Fibroblast of the aortic adventitia (primary cell): ENCODE measurements around the gene SLC6A18. TPM values are rescaled to one million over a fixed set of nuclear protein-coding genes. Genes with fewer than 3 reads are reported as not detected.

Source experiments
- DNase-seq: peaks from one replicate; pipeline ENCODE4 v3.0.0-alpha.2; 2010; ENCODE audit warnings: low read depth
- H3K4me3 ChIP-seq: 2 replicates; pipeline ENCODE4 v1.5.1; 2011; ENCODE audit warnings: low read depth, mild to moderate bottlenecking, control low read depth, low read length, moderate library complexity
- CTCF ChIP-seq: IDR thresholded peaks from 2 replicates; pipeline ENCODE4 v1.5.1; 2011; ENCODE audit warnings: mild to moderate bottlenecking, low read length, control low read depth, inconsistent platforms; ENCODE audit not compliant: insufficient read depth
- total RNA-seq: library from RNA; depleted of rRNA; stranded (reverse); fragments of >200 nt; gene quantifications from 2 replicates; pipeline ENCODE4 v1.2.3, GENCODE V29; 2012; ENCODE audit warnings: low replicate concordance

SLC6A18 gene
- total RNA-seq, 1 donor: not detected

GRCh38 chr5:1187234-1187949 lies 37.8 kb upstream of the SLC6A18 start:
- H3K4me3 ChIP-seq: no peak overlapping the region
- no peak for DNase-seq

DNA sequence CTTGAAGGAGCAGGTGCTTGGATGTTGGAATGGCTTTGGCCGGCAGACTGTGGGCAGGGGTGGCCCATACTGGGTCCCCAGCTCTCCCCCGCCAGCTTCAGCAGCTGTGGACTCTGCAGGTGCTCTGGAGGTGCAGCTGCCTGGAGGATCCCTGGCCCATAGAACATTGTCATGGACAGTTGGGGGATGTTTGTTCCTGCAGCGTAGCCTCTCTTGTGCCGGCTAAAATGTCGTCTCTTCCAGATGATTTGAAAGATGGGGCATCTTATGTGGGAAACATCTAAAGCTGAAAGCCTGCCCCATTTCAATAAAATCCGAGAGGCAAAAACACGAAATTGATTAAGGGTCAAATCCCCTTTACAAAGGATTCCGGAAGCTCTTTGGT lies 37.2 kb upstream of the SLC6A18 start:
- no peak for TF ChIP-seq CTCF
- no peak overlapping the region for H3K4me3 ChIP-seq
- DNase-seq: no peak

More at GRCh38 chr5:1187234-1187949, 37.8 kb upstream of the SLC6A18 start:
- no peak for TF ChIP-seq CTCF

DNA sequence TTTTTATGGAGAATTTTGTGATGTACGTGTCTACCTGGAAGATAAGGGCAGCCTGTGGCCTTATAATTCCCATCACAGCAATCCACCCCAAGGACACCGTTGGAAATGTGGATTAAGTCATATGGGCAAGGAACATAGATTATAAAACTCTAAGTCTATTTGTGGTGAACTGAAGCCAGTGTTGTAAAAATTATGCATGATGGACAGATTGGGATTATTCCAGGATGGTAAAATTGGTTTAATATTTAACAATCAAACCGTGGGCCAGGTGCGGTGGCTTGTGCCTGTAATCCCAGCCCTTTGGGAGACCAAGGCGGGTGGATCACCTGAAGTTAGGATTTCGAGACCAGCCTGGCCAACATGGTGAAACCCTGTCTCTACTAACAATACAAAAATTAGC lies 36.7 kb upstream of the SLC6A18 start:
- H3K4me3 ChIP-seq: no peak overlapping the region
- TF ChIP-seq CTCF: no peak
- no peak for DNase-seq

- no peak for DNase-seq
- H3K4me3 ChIP-seq: no peak overlapping the region
- no peak for TF ChIP-seq CTCF
Measured at GRCh38 chr5:1189269-1189668, 35.9 kb upstream of the SLC6A18 start.

DNA sequence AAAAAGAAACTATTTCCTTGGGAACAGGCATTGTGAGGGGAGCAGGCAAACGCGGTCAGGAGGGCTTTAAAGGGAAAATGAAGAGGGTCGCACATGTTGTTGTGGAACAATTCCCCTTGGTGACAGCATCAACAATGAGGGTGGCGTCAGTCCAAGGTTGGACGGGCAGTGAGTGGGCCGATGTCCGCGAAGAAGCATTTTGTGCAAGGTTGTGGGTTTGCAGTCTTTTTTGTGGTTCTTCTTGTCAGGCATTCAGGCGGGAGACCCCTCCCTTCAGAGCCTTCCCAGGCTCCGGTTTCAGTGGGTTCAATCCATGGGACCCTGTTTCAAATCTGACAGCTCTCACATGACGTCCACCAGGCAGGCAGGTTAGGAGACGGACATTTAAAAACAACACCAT lies 34.9 kb upstream of the SLC6A18 start:
- DNase-seq: no peak
- no peak for TF ChIP-seq CTCF
- H3K4me3 ChIP-seq: no peak overlapping the region

GRCh38 chr5:1190837-1191239 lies 34.3 kb upstream of the SLC6A18 start:
- DNase-seq: no peak

More at GRCh38 chr5:1190837-1191239, 34.3 kb upstream of the SLC6A18 start:
- no peak overlapping the region for H3K4me3 ChIP-seq
- TF ChIP-seq CTCF: no peak
